Astrocyte of the cerebellum (primary cell): ENCODE results near the gene PROSER2.

Experiments used
- DNase-seq: peaks from one replicate; pipeline ENCODE4 v3.0.0-alpha.2; 2011; ENCODE audit warnings: low read depth
- H3K4me3 ChIP-seq: 2 replicates; pipeline ENCODE4 v1.5.1; 2011; ENCODE audit warnings: mild to moderate bottlenecking, low read depth, low read length, moderate library complexity
- CTCF ChIP-seq: IDR thresholded peaks from 2 replicates; pipeline ENCODE4 v1.5.1; 2012; ENCODE audit warnings: low read length, low read depth, moderate library complexity, mild to moderate bottlenecking; ENCODE audit errors: missing control alignments
- in situ Hi-C: cut with HindIII; loops from 2 replicates; pipeline ENCODE4 v1.10.0; 2017; ENCODE audit warnings: low sequenced_read_pairs

The PROSER2 gene

GRCh38 chr10:11856089-11856488 is 32.9 kb downstream of the PROSER2 start:
- DNase-seq, result no peak
- H3K4me3 ChIP-seq, result no peak overlapping the region
- TF ChIP-seq CTCF, result no peak
- in situ Hi-C loops, result no loop called here

GRCh38 chr10:11856678-11857077 is 33.5 kb downstream of the PROSER2 start:
- no peak for TF ChIP-seq CTCF
- DNase-seq, result no peak
- H3K4me3 ChIP-seq, result no peak overlapping the region
- in situ Hi-C loops, result no loop called here

GRCh38 chr10:11858093-11858492 is 34.9 kb downstream of the PROSER2 start:
- in situ Hi-C loops, result no loop called here
- DNase-seq, result no peak
- no peak for TF ChIP-seq CTCF
- H3K4me3 ChIP-seq, result no peak overlapping the region

GRCh38 chr10:11861341-11861740 is 38.2 kb downstream of the PROSER2 start:
- no peak for TF ChIP-seq CTCF
- in situ Hi-C loops, result no loop called here
- no peak overlapping the region for H3K4me3 ChIP-seq
- DNase-seq, result no peak

GRCh38 chr10:11861811-11862428 is 38.8 kb downstream of the PROSER2 start:
- H3K4me3 ChIP-seq, result no peak overlapping the region
- in situ Hi-C loops, result no loop called here
- no peak for TF ChIP-seq CTCF
- DNase-seq, result no peak

- no peak overlapping the region for H3K4me3 ChIP-seq
- no peak for DNase-seq
- in situ Hi-C loops, result no loop called here
- TF ChIP-seq CTCF, result no peak
Measured at GRCh38 chr10:11863353-11864109, 40.4 kb downstream of the PROSER2 start.
